ENCODE measurements around the gene COL15A1.
A peak's percentile ranks its signal among the peaks of the same experiment; 100 is the strongest.

The COL15A1 gene

DNA sequence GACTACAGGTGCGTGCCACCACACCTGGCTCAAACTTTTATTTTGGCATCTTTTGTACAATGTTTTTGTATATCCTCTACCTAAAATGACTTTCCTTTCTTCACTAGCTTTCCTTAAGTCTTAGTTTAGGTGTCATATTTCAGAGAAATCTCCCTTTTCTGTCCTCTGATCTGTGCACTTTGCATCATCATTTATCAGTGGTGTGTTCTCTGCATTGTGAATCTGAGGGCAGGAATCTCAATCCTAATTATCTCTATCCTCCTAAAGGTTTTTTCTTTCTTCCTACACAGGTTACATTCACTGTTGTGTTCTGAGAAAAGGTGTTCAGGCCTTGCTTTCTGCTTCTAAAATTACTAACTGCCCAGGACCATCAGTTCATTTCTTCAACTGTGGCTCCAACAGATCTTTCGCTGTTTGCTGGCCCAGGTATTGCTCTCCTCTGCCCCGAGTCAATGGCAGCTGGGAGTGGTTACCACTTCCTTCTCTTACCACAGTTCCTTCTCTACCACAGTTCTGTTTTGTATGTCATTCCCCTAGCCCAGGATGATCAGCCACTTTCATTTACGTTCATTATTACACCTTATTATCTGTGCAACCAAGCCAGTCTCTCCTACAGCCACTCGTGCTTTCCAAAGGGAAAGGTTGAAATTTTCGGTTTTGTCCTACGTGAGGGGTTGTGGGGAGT, 175.2 kb downstream of the COL15A1 start:
- Histone ChIP-seq H3K27ac (ENCODE audit: low read length) (peak overlapping the region; percentile 52; the same call in 1 of the 2 replicates), H3K9me3 (replicated peaks; ENCODE audit: insufficient read depth, low read length) (no peaks in the 10 kb centered on the region), H3K36me3 (replicated peaks; ENCODE audit: insufficient read depth, low read length) (no peaks in the 10 kb centered on the region), H3K79me2 (ENCODE audit: low read length) (no peaks in the 10 kb centered on the region), H3K4me3 (ENCODE audit: low read length) (0 out of 2 replicates have a peak overlapping the region, but pooled peaks have one; percentile 3), H3K27me3 (replicated peaks; ENCODE audit: insufficient read depth, low read length) (no peaks in the 10 kb centered on the region), H4K20me1 (ENCODE audit: insufficient read depth, low read length) (no peaks in the 10 kb centered on the region), H2AFZ (ENCODE audit: low read length) (no peak overlapping the region), H3K9me2 (replicated peaks; ENCODE audit: insufficient read depth, low read length) (no peaks in the 10 kb centered on the region), H3K4me1 (ENCODE audit: low read length) (peaks cover 12% of the 10 kb centered on the region), H3F3A (ENCODE audit: insufficient read depth, low read length) (peaks cover 8% of the 10 kb centered on the region; the same call in 1 of the 2 replicates), H3K4me2 (ENCODE audit: low read depth, low read length) (peak overlapping the region; percentile 69), H3K9ac (ENCODE audit: low read length) (no peak overlapping the region; the same call in 1 of the 2 replicates)
- no peak for TF ChIP-seq EZH2phosphoT487 (IDR thresholded peaks at IDR 0.05; ENCODE audit: low read length)
- no peak for TF ChIP-seq EZH2 (optimal IDR thresholded peaks at IDR 0.05; ENCODE audit: low read depth, low read length)
- TF ChIP-seq, protein P1, sequence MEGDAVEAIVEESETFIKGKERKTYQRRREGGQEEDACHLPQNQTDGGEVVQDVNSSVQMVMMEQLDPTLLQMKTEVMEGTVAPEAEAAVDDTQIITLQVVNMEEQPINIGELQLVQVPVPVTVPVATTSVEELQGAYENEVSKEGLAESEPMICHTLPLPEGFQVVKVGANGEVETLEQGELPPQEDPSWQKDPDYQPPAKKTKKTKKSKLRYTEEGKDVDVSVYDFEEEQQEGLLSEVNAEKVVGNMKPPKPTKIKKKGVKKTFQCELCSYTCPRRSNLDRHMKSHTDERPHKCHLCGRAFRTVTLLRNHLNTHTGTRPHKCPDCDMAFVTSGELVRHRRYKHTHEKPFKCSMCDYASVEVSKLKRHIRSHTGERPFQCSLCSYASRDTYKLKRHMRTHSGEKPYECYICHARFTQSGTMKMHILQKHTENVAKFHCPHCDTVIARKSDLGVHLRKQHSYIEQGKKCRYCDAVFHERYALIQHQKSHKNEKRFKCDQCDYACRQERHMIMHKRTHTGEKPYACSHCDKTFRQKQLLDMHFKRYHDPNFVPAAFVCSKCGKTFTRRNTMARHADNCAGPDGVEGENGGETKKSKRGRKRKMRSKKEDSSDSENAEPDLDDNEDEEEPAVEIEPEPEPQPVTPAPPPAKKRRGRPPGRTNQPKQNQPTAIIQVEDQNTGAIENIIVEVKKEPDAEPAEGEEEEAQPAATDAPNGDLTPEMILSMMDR (IDR thresholded peaks at IDR 0.05; ENCODE audit: low read length), result no peak
- peak; percentile 72 for DNase-seq

DNA sequence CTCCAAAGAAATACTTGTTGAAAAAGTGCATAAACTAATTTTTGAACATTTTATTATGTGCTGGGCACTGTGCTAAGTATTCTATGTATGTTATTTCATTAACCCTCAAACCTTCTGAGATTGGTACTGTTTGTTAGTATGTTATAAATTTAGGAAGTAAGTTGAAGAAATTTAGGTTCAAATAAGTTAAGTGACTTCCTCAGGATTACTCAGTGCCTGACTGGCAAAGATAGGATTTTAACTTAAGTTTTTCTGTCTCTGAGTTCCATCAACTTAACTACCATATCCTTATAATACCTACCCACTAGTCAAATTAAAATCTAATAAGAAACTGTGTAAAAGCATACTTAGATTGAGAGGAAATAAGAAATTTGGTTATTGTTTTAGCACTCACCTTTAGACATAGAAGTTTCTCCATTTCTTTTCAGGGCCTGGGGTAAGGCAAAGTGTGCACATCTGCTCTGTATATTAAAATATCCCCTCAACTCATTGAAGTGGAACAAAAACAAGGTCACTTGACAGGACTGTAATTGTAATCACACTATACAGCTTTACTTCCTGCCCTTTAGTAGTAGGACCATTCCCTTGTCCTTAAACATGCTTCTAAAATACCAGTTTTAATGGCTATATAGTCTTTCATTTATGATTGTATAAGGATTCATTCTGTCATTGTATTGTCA, 176.4 kb downstream of the COL15A1 start:
- H3K4me3 ChIP-seq (ENCODE audit: low read length), result no peak overlapping the region
- no peaks in the 10 kb centered on the region for H3K79me2 ChIP-seq (ENCODE audit: low read length)
- H4K20me1 ChIP-seq (ENCODE audit: insufficient read depth, low read length), result no peaks in the 10 kb centered on the region
- peaks cover 12% of the 10 kb centered on the region for H3K4me1 ChIP-seq (ENCODE audit: low read length)
- no peak for DNase-seq
- H3K4me2 ChIP-seq (ENCODE audit: low read depth, low read length), result peak overlapping the region; percentile 69; the same call in 1 of the 2 replicates
- no peaks in the 10 kb centered on the region for H3K27me3 ChIP-seq (replicated peaks; ENCODE audit: insufficient read depth, low read length)
- peaks cover 8% of the 10 kb centered on the region; the same call in 1 of the 2 replicates for H3F3A ChIP-seq (ENCODE audit: insufficient read depth, low read length)
- no peaks in the 10 kb centered on the region for H3K36me3 ChIP-seq (replicated peaks; ENCODE audit: insufficient read depth, low read length)
- no peak overlapping the region for H2AFZ ChIP-seq (ENCODE audit: low read length)
- H3K9ac ChIP-seq (ENCODE audit: low read length), result no peak overlapping the region
- TF ChIP-seq EZH2phosphoT487 (IDR thresholded peaks at IDR 0.05; ENCODE audit: low read length) (no peak), EZH2 (optimal IDR thresholded peaks at IDR 0.05; ENCODE audit: low read depth, low read length) (no peak)
- TF ChIP-seq, protein P1 (IDR thresholded peaks at IDR 0.05; ENCODE audit: low read length), result no peak
- H3K9me3 ChIP-seq (replicated peaks; ENCODE audit: insufficient read depth, low read length), result no peaks in the 10 kb centered on the region
- H3K9me2 ChIP-seq (replicated peaks; ENCODE audit: insufficient read depth, low read length), result no peaks in the 10 kb centered on the region
- H3K27ac ChIP-seq (ENCODE audit: low read length), result no peak overlapping the region
